Ovary (tissue), 9 donors: ENCODE results near the gene FRMD1. TPM values are rescaled to one million over a fixed set of nuclear protein-coding genes. Genes with fewer than 3 reads are reported as not detected.

Experiments
- DNase-seq, 5 donors: peaks; one replicate each; pipeline ENCODE4 v3.0.0-alpha.2; 2019 to 2020
- H3K27ac ChIP-seq, 2 donors: fragments of 200-600 bp; one replicate each; pipeline versions ENCODE4 v1.5.1 to v1.8.0; 2019 to 2022
- H3K27me3 ChIP-seq: fragments of 200-600 bp; one replicate; pipeline ENCODE4 v1.8.0; 2022
- H3K36me3 ChIP-seq: fragments of 200-600 bp; sonication (generic); one replicate; pipeline ENCODE4 v1.5.1; 2019
- H3K4me1 ChIP-seq: one replicate; pipeline ENCODE4 v1.8.1; 2013; ENCODE audit warnings: mild to moderate bottlenecking, moderate library complexity; ENCODE audit not compliant: insufficient read depth
- H3K4me3 ChIP-seq: fragments of 200-600 bp; sonication (generic); one replicate; pipeline ENCODE4 v1.5.1; 2017
- H3K9me3 ChIP-seq, 2 donors: fragments of 200-600 bp in 1 of 2; sonication (generic) in 1 of 2; one replicate each; pipeline versions ENCODE4 v1.5.1 to v1.8.1; 2013 to 2019; ENCODE audit warnings: mild to moderate bottlenecking in 1 of 2, moderate library complexity in 1 of 2
- CTCF ChIP-seq, 3 donors: fragments of 450-650 bp in 2 of 3; fragments of 200-600 bp in 1 of 3; IDR thresholded peaks; one replicate each; pipeline versions ENCODE4 v1.5.1 to v1.8.0; 2016 to 2022; ENCODE audit warnings: antibody characterized with exemption in 3 of 3, mild to moderate bottlenecking in 1 of 3
- EP300 ChIP-seq: sonication (generic); formaldehyde crosslinking; IDR thresholded peaks from one replicate; pipeline ENCODE4 v1.6.1; 2017; ENCODE audit warnings: antibody characterized with exemption
- POLR2A ChIP-seq: fragments of 450-650 bp; IDR thresholded peaks from one replicate; pipeline ENCODE4 v1.6.1; 2017; ENCODE audit warnings: antibody characterized with exemption, mild to moderate bottlenecking, moderate library complexity
- WGBS, 3 donors: extraction: QIAGEN DNeasy Blood & Tissue Kit in 1 of 3; methylation state at CpG; one replicate each; pipeline versions ENCODE4 v1.1.5 to v1.1.7; 2013 to 2017; 5-methylcytosine and 5-hydroxymethylcytosine counted together
- intact Hi-C, 4 donors: fragments of 100-400 bp; cut with DNase I; formaldehyde crosslinking; loops; one replicate each; pipeline versions ENCODE4 v1.11.0 to v1.15.1; 2022 to 2023
- polyA plus RNA-seq, 2 donors: library from polyadenylated mRNA; stranded (reverse); fragments of 200-250 nt in 1 of 2; fragments of 350-450 nt in 1 of 2; fragmentation: Illumina TruSeq in 1 of 2; extraction: RNeasy Lipid Tissue Mini Kit (QIAGEN cat#74804) in 1 of 2; gene quantifications; one replicate each; pipeline ENCODE4 v1.2.3, GENCODE V29; 2013 to 2014
- total RNA-seq, 7 donors: library from RNA; depleted of rRNA in 2 of 7; stranded (reverse); fragments of >200 nt in 2 of 7; fragmentation: NEBNext Ultra II Directional in 3 of 7; extraction: Animal tissue kit (Norgen Biotek cat#: 25700) in 3 of 7; gene quantifications; one replicate each; pipeline versions ENCODE4 v1.1.0 to v1.2.4, GENCODE V29; 2016 to 2023
- donor health status: DM: no; HTN: no; CAD: no; lungs with moderate emphysema.
- donor health status: DM: no; HTN: no; CAD: no.
- donor health status: Bipolar disorder and iron deficiency.
- donor health status: DM: yes; HTN: yes; CAD: no.
- donor health status: DM: no; HTN: no; CAD: no.
- donor health status: DM: yes; HTN: yes; CAD: no.

Gene FRMD1
- total and polyA plus RNA-seq, 9 donors = 0.10 to 0.48 (median 0.31) TPM; not detected in 2

- Histone ChIP-seq H3K9me3 (no peaks in the 10 kb centered on the region), H3K27ac (no peak overlapping the region), H3K4me3 (no peak overlapping the region), H3K36me3 (no peaks in the 10 kb centered on the region), H3K4me1 (no peaks in the 10 kb centered on the region), H3K27me3 (no peaks in the 10 kb centered on the region)
- DNase-seq = peak in 3 of 5 donors; percentile 7 to 16 (median 10)
- 91 to 98% (median 96%) methylated on average over 11 of the region's 11 CpGs for WGBS, 3 donors
- intact Hi-C loops = loop anchor here in 2 of 4 donors (2.0 to 5.0 kb wide), 2 partner anchors 44 to 191 kb away; no protein-coding TSS in a partner anchor
- TF ChIP-seq EP300 = no peak
- TF ChIP-seq POLR2A = no peak
- TF ChIP-seq CTCF (IDR thresholded peaks at IDR 0.05) = no peak
Observed at GRCh38 chr6:168116438-168116974, 37.5 kb upstream of the FRMD1 start.

- 80 to 92% (median 87%) methylated on average over 5 of the region's 5 CpGs for whole genome bisulfite sequencing, 3 donors
Observed at GRCh38 chr6:168115748-168116437, 36.9 kb upstream of the FRMD1 start.

GRCh38 chr6:168113226-168113625, 34.2 kb upstream of the FRMD1 start:
- Histone ChIP-seq H3K27me3 (no peaks in the 10 kb centered on the region), H3K27ac (no peak overlapping the region), H3K4me1 (no peaks in the 10 kb centered on the region), H3K36me3 (no peaks in the 10 kb centered on the region), H3K4me3 (no peak overlapping the region), H3K9me3 (no peaks in the 10 kb centered on the region)
- 93 to 97% (median 94%) methylated on average over 8 of the region's 8 CpGs for WGBS, 3 donors
- peak in 1 of 5 donors; percentile 6 for DNase-seq
- intact Hi-C loops = no loop called here
- TF ChIP-seq CTCF (IDR thresholded peaks at IDR 0.05) (no peak), POLR2A (no peak), EP300 (no peak)

More at GRCh38 chr6:168115748-168116437, 36.9 kb upstream of the FRMD1 start:
- Histone ChIP-seq H3K36me3 (no peaks in the 10 kb centered on the region), H3K4me3 (no peak overlapping the region), H3K27ac (no peak overlapping the region), H3K9me3 (no peaks in the 10 kb centered on the region), H3K4me1 (no peaks in the 10 kb centered on the region), H3K27me3 (no peaks in the 10 kb centered on the region)
- TF ChIP-seq POLR2A = no peak
- TF ChIP-seq EP300 = no peak
- no peak for TF ChIP-seq CTCF (IDR thresholded peaks at IDR 0.05)
- peak in 1 of 5 donors; percentile 3 for DNase-seq
- intact Hi-C loops = loop anchor here in 2 of 4 donors (2.0 to 5.0 kb wide), 2 partner anchors 43 to 191 kb away; no protein-coding TSS in a partner anchor

GRCh38 chr6:168111911-168112310, 32.9 kb upstream of the FRMD1 start:
- intact Hi-C loops = no loop called here
- peak in 1 of 5 donors; percentile 4 for DNase-seq
- no peaks in the 10 kb centered on the region for H3K27me3 ChIP-seq
- TF ChIP-seq EP300 = no peak
- TF ChIP-seq POLR2A = no peak
- no peak for TF ChIP-seq CTCF (IDR thresholded peaks at IDR 0.05)
- H3K36me3 ChIP-seq = no peaks in the 10 kb centered on the region
- H3K27ac ChIP-seq = no peak overlapping the region
- no peaks in the 10 kb centered on the region for H3K9me3 ChIP-seq
- no peak overlapping the region for H3K4me3 ChIP-seq
- WGBS, 3 donors = 88 to 93% (median 90%) methylated on average over 6 of the region's 6 CpGs
- H3K4me1 ChIP-seq = no peaks in the 10 kb centered on the region
